ENCODE results near the gene NTMT2.

The NTMT2 gene

GRCh38 chr1:170140371-170140770, 5.4 kb upstream of the NTMT2 start:
- no peaks in the 10 kb centered on the region for H3K36me3 Mint-ChIP-seq (ENCODE audit: low read depth)
- no peak overlapping the region for H3K4me3 Mint-ChIP-seq
- H3K4me1 Mint-ChIP-seq (ENCODE audit: low read depth): no peaks in the 10 kb centered on the region
- no peak overlapping the region for H3K27ac Mint-ChIP-seq
- intact Hi-C loops (cut with micrococcal nuclease): no loop called here
- peaks cover 1% of the 10 kb centered on the region for H3K27me3 Mint-ChIP-seq
- H3K9me3 Mint-ChIP-seq: peaks cover 28% of the 10 kb centered on the region

GRCh38 chr1:170145061-170145460, 698 bp upstream of the NTMT2 start:
- Mint-ChIP-seq H3K4me1 (ENCODE audit: low read depth) (no peaks in the 10 kb centered on the region), H3K27me3 (peaks cover 1% of the 10 kb centered on the region), H3K4me3 (no peak overlapping the region), H3K27ac (no peak overlapping the region), H3K36me3 (ENCODE audit: low read depth) (no peaks in the 10 kb centered on the region), H3K9me3 (peaks cover 21% of the 10 kb centered on the region)
- intact Hi-C loops (cut with micrococcal nuclease): no loop called here

- Mint-ChIP-seq H3K27ac (no peak overlapping the region), H3K4me3 (no peak overlapping the region), H3K27me3 (peaks cover 1% of the 10 kb centered on the region), H3K36me3 (ENCODE audit: low read depth) (no peaks in the 10 kb centered on the region), H3K9me3 (peaks cover 16% of the 10 kb centered on the region), H3K4me1 (ENCODE audit: low read depth) (no peaks in the 10 kb centered on the region)
- intact Hi-C loops (cut with micrococcal nuclease): no loop called here
These were observed 1.0 kb downstream of the NTMT2 start for GRCh38 chr1:170146720-170147263.

GRCh38 chr1:170149241-170149640, 3.5 kb downstream of the NTMT2 start:
- H3K27me3 Mint-ChIP-seq: peaks cover 1% of the 10 kb centered on the region
- peaks cover 21% of the 10 kb centered on the region for H3K9me3 Mint-ChIP-seq
- no peak overlapping the region for H3K4me3 Mint-ChIP-seq
- H3K27ac Mint-ChIP-seq: no peak overlapping the region
- intact Hi-C loops (cut with micrococcal nuclease): no loop called here
- no peaks in the 10 kb centered on the region for H3K36me3 Mint-ChIP-seq (ENCODE audit: low read depth)
- no peaks in the 10 kb centered on the region for H3K4me1 Mint-ChIP-seq (ENCODE audit: low read depth)

GRCh38 chr1:170150016-170150415, 4.3 kb downstream of the NTMT2 start:
- no peaks in the 10 kb centered on the region for H3K4me1 Mint-ChIP-seq (ENCODE audit: low read depth)

GRCh38 chr1:170150921-170151320, 5.2 kb downstream of the NTMT2 start:
- intact Hi-C loops (cut with micrococcal nuclease): no loop called here
- H3K4me1 Mint-ChIP-seq (ENCODE audit: low read depth): no peaks in the 10 kb centered on the region
- H3K27ac Mint-ChIP-seq: no peak overlapping the region
- H3K4me3 Mint-ChIP-seq: no peak overlapping the region
- no peaks in the 10 kb centered on the region for H3K27me3 Mint-ChIP-seq
- H3K9me3 Mint-ChIP-seq: peaks cover 23% of the 10 kb centered on the region
- H3K36me3 Mint-ChIP-seq (ENCODE audit: low read depth): no peaks in the 10 kb centered on the region

More at GRCh38 chr1:170150016-170150415, 4.3 kb downstream of the NTMT2 start:
- peaks cover 21% of the 10 kb centered on the region for H3K9me3 Mint-ChIP-seq
- peaks cover 1% of the 10 kb centered on the region for H3K27me3 Mint-ChIP-seq
- H3K36me3 Mint-ChIP-seq (ENCODE audit: low read depth): no peaks in the 10 kb centered on the region
- no peak overlapping the region for H3K27ac Mint-ChIP-seq
- H3K4me3 Mint-ChIP-seq: no peak overlapping the region
- intact Hi-C loops (cut with micrococcal nuclease): no loop called here

- peaks cover 23% of the 10 kb centered on the region for H3K9me3 Mint-ChIP-seq
- H3K27me3 Mint-ChIP-seq: no peaks in the 10 kb centered on the region
- intact Hi-C loops (cut with micrococcal nuclease): no loop called here
- H3K4me1 Mint-ChIP-seq (ENCODE audit: low read depth): no peaks in the 10 kb centered on the region
- H3K36me3 Mint-ChIP-seq (ENCODE audit: low read depth): no peaks in the 10 kb centered on the region
- H3K4me3 Mint-ChIP-seq: no peak overlapping the region
- no peak overlapping the region for H3K27ac Mint-ChIP-seq
These were observed 7.7 kb downstream of the NTMT2 start for GRCh38 chr1:170153417-170153816.

- H3K27ac Mint-ChIP-seq: no peak overlapping the region
- H3K27me3 Mint-ChIP-seq: no peaks in the 10 kb centered on the region
- intact Hi-C loops (cut with micrococcal nuclease): no loop called here
- peaks cover 23% of the 10 kb centered on the region for H3K9me3 Mint-ChIP-seq
- no peak overlapping the region for H3K4me3 Mint-ChIP-seq
- no peaks in the 10 kb centered on the region for H3K4me1 Mint-ChIP-seq (ENCODE audit: low read depth)
- H3K36me3 Mint-ChIP-seq (ENCODE audit: low read depth): no peaks in the 10 kb centered on the region
These were observed 9.3 kb downstream of the NTMT2 start for GRCh38 chr1:170155055-170155454.

GRCh38 chr1:170156594-170156993, 10.8 kb downstream of the NTMT2 start:
- no peaks in the 10 kb centered on the region for H3K4me1 Mint-ChIP-seq (ENCODE audit: low read depth)
- H3K9me3 Mint-ChIP-seq: peaks cover 23% of the 10 kb centered on the region
- no peak overlapping the region for H3K27ac Mint-ChIP-seq
- no peaks in the 10 kb centered on the region for H3K27me3 Mint-ChIP-seq
- no peak overlapping the region for H3K4me3 Mint-ChIP-seq
- H3K36me3 Mint-ChIP-seq (ENCODE audit: low read depth): no peaks in the 10 kb centered on the region
- intact Hi-C loops (cut with micrococcal nuclease): no loop called here

- H3K27me3 Mint-ChIP-seq: no peaks in the 10 kb centered on the region
- H3K4me3 Mint-ChIP-seq: no peak overlapping the region
- no peak overlapping the region for H3K27ac Mint-ChIP-seq
- intact Hi-C loops (cut with micrococcal nuclease): no loop called here
- H3K36me3 Mint-ChIP-seq (ENCODE audit: low read depth): no peaks in the 10 kb centered on the region
- peaks cover 29% of the 10 kb centered on the region for H3K9me3 Mint-ChIP-seq
- H3K4me1 Mint-ChIP-seq (ENCODE audit: low read depth): no peaks in the 10 kb centered on the region
These were observed 12.1 kb downstream of the NTMT2 start for GRCh38 chr1:170157820-170158219.

- H3K27ac Mint-ChIP-seq: no peak overlapping the region
- H3K9me3 Mint-ChIP-seq: peaks cover 6% of the 10 kb centered on the region
- no peaks in the 10 kb centered on the region for H3K4me1 Mint-ChIP-seq (ENCODE audit: low read depth)
- intact Hi-C loops (cut with micrococcal nuclease): no loop called here
- no peak overlapping the region for H3K4me3 Mint-ChIP-seq
- no peaks in the 10 kb centered on the region for H3K36me3 Mint-ChIP-seq (ENCODE audit: low read depth)
- H3K27me3 Mint-ChIP-seq: no peaks in the 10 kb centered on the region
These were observed 16.9 kb downstream of the NTMT2 start for GRCh38 chr1:170162459-170163246.

- Mint-ChIP-seq H3K4me1 (ENCODE audit: low read depth) (no peaks in the 10 kb centered on the region), H3K27me3 (no peaks in the 10 kb centered on the region), H3K36me3 (ENCODE audit: low read depth) (no peaks in the 10 kb centered on the region), H3K27ac (no peak overlapping the region), H3K9me3 (peaks cover 6% of the 10 kb centered on the region), H3K4me3 (no peak overlapping the region)
- intact Hi-C loops (cut with micrococcal nuclease): no loop called here
These were observed 18.5 kb downstream of the NTMT2 start for GRCh38 chr1:170164103-170164763.

GRCh38 chr1:170166518-170167180, 20.9 kb downstream of the NTMT2 start:
- H3K4me3 Mint-ChIP-seq: no peak overlapping the region
- H3K27me3 Mint-ChIP-seq: no peaks in the 10 kb centered on the region
- intact Hi-C loops (cut with micrococcal nuclease): no loop called here
- H3K27ac Mint-ChIP-seq: no peak overlapping the region
- no peaks in the 10 kb centered on the region for H3K4me1 Mint-ChIP-seq (ENCODE audit: low read depth)
- H3K36me3 Mint-ChIP-seq (ENCODE audit: low read depth): no peaks in the 10 kb centered on the region
- peaks cover 24% of the 10 kb centered on the region for H3K9me3 Mint-ChIP-seq

GRCh38 chr1:170168265-170168664, 22.5 kb downstream of the NTMT2 start:
- Mint-ChIP-seq H3K4me3 (no peak overlapping the region), H3K27ac (no peak overlapping the region), H3K4me1 (ENCODE audit: low read depth) (no peaks in the 10 kb centered on the region), H3K27me3 (no peaks in the 10 kb centered on the region), H3K9me3 (peaks cover 32% of the 10 kb centered on the region), H3K36me3 (ENCODE audit: low read depth) (no peaks in the 10 kb centered on the region)
- intact Hi-C loops (cut with micrococcal nuclease): no loop called here
